B cell (primary cell): Measurements from ENCODE around the gene USP2. TPM values are rescaled to one million over a fixed set of nuclear protein-coding genes. Genes with fewer than 3 reads are reported as not detected.

Experiments used
- ATAC-seq: fragments of 200-7000 bp; cut with Tn5 transposase; one replicate; pipeline ENCODE4 v1.10.0; 2021; ENCODE audit warnings: low read depth, mild to moderate bottlenecking, moderate number of reproducible peaks, moderate library complexity
- CTCF ChIA-PET: fragments of 350-600 bp; sonication (Branson Sonifier 250); formaldehyde crosslinking; loops from one replicate; lab custom pipeline; 2021; ENCODE audit warnings: antibody characterized with exemption, inconsistent platforms; lab: Charles Lee
- POLR2A ChIA-PET: fragments of 350-600 bp; sonication (Branson Sonifier 250); formaldehyde crosslinking; loops from one replicate; lab custom pipeline; 2021; ENCODE audit warnings: antibody characterized with exemption; lab: Charles Lee
- DNase-seq: peaks from one replicate; pipeline ENCODE4 v3.0.0; 2013
- H2AFZ ChIP-seq: 2 replicates; pipeline ENCODE4 v1.6.1; 2012; ENCODE audit warnings: mild to moderate bottlenecking, low read depth, low read length; ENCODE audit not compliant: insufficient read depth, poor library complexity, severe bottlenecking
- H3K27ac ChIP-seq, 2 donors: 1 replicate in 1 of 2; 2 replicates in 1 of 2; pipeline ENCODE4 v1.5.1; 2012 to 2013; ENCODE audit warnings: low read length in 2 of 2, mild to moderate bottlenecking in 2 of 2, moderate library complexity in 1 of 2
- H3K27me3 ChIP-seq, 4 experiments: fragments of 200-600 bp in 1 of 4; sonication (generic) in 1 of 4; replicated peaks in 1 of 4; 1 replicate in 2 of 4; 2 replicates in 2 of 4; pipeline versions ENCODE4 v1.6.1 to v1.7.0; 2013 to 2016; ENCODE audit warnings: low read length in 3 of 4, mild to moderate bottlenecking in 2 of 4, mixed read lengths in 1 of 4, moderate library complexity in 1 of 4; ENCODE audit not compliant: insufficient read depth in 4 of 4, control insufficient read depth in 3 of 4; ENCODE audit errors: control extremely low read depth in 1 of 4
- H3K36me3 ChIP-seq, 2 experiments: replicated peaks in 1 of 2; 1 replicate in 1 of 2; 2 replicates in 1 of 2; pipeline versions ENCODE4 v1.6.1 to v1.7.1; 2013; ENCODE audit warnings: low read length in 1 of 2; ENCODE audit not compliant: insufficient read depth in 2 of 2, control insufficient read depth in 1 of 2; ENCODE audit errors: control extremely low read depth in 1 of 2, extremely low read depth in 1 of 2
- H3K4me1 ChIP-seq, 2 donors: fragments of 200-600 bp in 1 of 2; sonication (generic) in 1 of 2; 1 replicate in 1 of 2; 2 replicates in 1 of 2; pipeline versions ENCODE4 v1.5.1 to v1.6.1; 2013 to 2017; ENCODE audit warnings: low read length in 2 of 2; ENCODE audit not compliant: control insufficient read depth in 2 of 2, insufficient read depth in 2 of 2
- H3K4me2 ChIP-seq: replicated peaks from 2 replicates; pipeline ENCODE3; 2012; ENCODE audit warnings: mild to moderate bottlenecking, low read depth, low read length; ENCODE audit not compliant: poor library complexity, severe bottlenecking
- H3K4me3 ChIP-seq, 5 experiments: fragments of 200-600 bp in 1 of 5; sonication (generic) in 1 of 5; 1 replicate in 3 of 5; 2 replicates in 2 of 5; pipeline versions ENCODE4 v1.5.1 to v1.7.0; 2011 to 2016; ENCODE audit warnings: low read length in 4 of 5, mild to moderate bottlenecking in 4 of 5, low read depth in 2 of 5, control low read depth in 1 of 5, moderate library complexity in 1 of 5; ENCODE audit not compliant: insufficient read depth in 1 of 5; ENCODE audit errors: control extremely low read depth in 1 of 5, extremely low read depth in 1 of 5
- H3K79me2 ChIP-seq: fragments of 200-600 bp; sonication (generic); one replicate; pipeline ENCODE4 v1.6.0; 2016; ENCODE audit warnings: low read length; ENCODE audit not compliant: control insufficient read depth, insufficient read depth
- H3K9ac ChIP-seq: fragments of 200-600 bp; sonication (generic); 2 replicates; pipeline ENCODE4 v1.6.1; 2017; ENCODE audit warnings: mild to moderate bottlenecking, low read length, moderate library complexity
- H3K9me3 ChIP-seq, 3 donors: one replicate each; pipeline versions ENCODE4 v1.6.1 to v1.7.1; 2013; ENCODE audit warnings: low read length in 2 of 3; ENCODE audit not compliant: control insufficient read depth in 2 of 3, insufficient read depth in 1 of 3; ENCODE audit errors: control extremely low read depth in 1 of 3
- H4K20me1 ChIP-seq: 2 replicates; pipeline ENCODE4 v1.6.0; 2012; ENCODE audit warnings: mild to moderate bottlenecking, low read length; ENCODE audit not compliant: insufficient read depth, control insufficient read depth, poor library complexity, severe bottlenecking
- H3K27ac Mint-ChIP-seq: one replicate; pipeline ENCODE4 v1.8.0; 2021; ENCODE audit warnings: mixed read lengths
- H3K27me3 Mint-ChIP-seq: one replicate; pipeline ENCODE4 v1.8.0; 2021; ENCODE audit warnings: mixed read lengths
- H3K4me1 Mint-ChIP-seq: one replicate; pipeline ENCODE4 v1.8.0; 2021; ENCODE audit warnings: mixed read lengths
- H3K4me3 Mint-ChIP-seq: one replicate; pipeline ENCODE4 v1.8.0; 2021; ENCODE audit warnings: mixed read lengths
- H3K9me3 Mint-ChIP-seq: one replicate; pipeline ENCODE4 v1.8.0; 2022; ENCODE audit warnings: mixed read lengths; ENCODE audit not compliant: insufficient read depth
- EZH2 ChIP-seq: IDR thresholded peaks from 2 replicates; pipeline ENCODE4 v1.6.1; 2012; ENCODE audit warnings: borderline replicate concordance, low read depth, mild to moderate bottlenecking, moderate library complexity, low read length; ENCODE audit not compliant: insufficient read depth, poor library complexity, severe bottlenecking
- WGBS: methylation state at CpG from one replicate; pipeline ENCODE4 v1.1.5; 2013; ENCODE audit warnings: missing lambda C conversion rate; ENCODE audit not compliant: insufficient coverage; 5-methylcytosine and 5-hydroxymethylcytosine counted together
- intact Hi-C: fragments of 100-400 bp; cut with micrococcal nuclease; formaldehyde crosslinking; loops from one replicate; pipeline ENCODE4 v1.10.0; 2022
- polyA plus RNA-seq: library from polyadenylated mRNA; depleted of rRNA; stranded (reverse); fragments of >200 nt; gene quantifications from 2 replicates; pipeline ENCODE4 v1.2.3, GENCODE V29; 2012
- total RNA-seq, 2 donors: library from RNA; stranded (reverse); fragments of 120-200 nt in 1 of 2; gene quantifications; 1 replicate in 1 of 2; 2 replicates in 1 of 2; pipeline versions ENCODE4 v1.2.3 to v1.2.4, GENCODE V29; 2013 to 2022
- TF ChIP-seq, protein P1 (sequence below): fragments of 200-600 bp; IDR thresholded peaks from one replicate; pipeline ENCODE4 v1.8.0; 2022; ENCODE audit warnings: antibody characterized with exemption, mild to moderate bottlenecking

Gene USP2
- total and polyA plus RNA-seq, 2 donors (not counting 1 experiment from before 2014, with no cell fraction given): 0.09 TPM; not detected in 1

DNA sequence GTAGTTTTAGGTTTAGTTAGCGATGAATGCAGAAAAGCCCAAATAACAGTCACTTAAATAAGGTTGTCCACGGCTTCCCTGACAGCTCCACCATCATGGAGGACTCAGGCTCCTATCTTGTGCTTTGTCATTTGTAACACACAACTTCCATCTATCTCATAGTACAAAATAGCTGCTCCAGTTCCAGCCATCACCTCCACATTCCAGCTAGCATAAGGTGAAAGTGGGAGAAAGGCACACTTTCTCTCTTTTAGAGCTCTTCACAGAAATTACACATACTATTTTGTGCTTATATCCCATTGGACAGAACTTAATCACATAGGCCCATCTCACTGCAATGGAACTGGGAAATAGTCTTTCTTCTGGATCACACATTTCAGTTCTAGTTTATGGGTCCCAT lies 32.8 kb upstream of the USP2 start:
- CTCF ChIA-PET: no interaction called here
- DNase-seq: no peak
- H3K36me3 ChIP-seq: no peaks in the 10 kb centered on the region
- POLR2A ChIA-PET: no interaction called here
- Mint-ChIP-seq H3K9me3 (peaks cover 3% of the 10 kb centered on the region), H3K4me3 (no peak overlapping the region), H3K27ac (no peak overlapping the region), H3K4me1 (no peaks in the 10 kb centered on the region), H3K27me3 (peaks cover 26% of the 10 kb centered on the region)
- no peak overlapping the region for H3K4me2 ChIP-seq
- no peak overlapping the region for H3K4me3 ChIP-seq
- no peak overlapping the region for H3K27ac ChIP-seq
- no peak for TF ChIP-seq EZH2
- TF ChIP-seq, protein P1, sequence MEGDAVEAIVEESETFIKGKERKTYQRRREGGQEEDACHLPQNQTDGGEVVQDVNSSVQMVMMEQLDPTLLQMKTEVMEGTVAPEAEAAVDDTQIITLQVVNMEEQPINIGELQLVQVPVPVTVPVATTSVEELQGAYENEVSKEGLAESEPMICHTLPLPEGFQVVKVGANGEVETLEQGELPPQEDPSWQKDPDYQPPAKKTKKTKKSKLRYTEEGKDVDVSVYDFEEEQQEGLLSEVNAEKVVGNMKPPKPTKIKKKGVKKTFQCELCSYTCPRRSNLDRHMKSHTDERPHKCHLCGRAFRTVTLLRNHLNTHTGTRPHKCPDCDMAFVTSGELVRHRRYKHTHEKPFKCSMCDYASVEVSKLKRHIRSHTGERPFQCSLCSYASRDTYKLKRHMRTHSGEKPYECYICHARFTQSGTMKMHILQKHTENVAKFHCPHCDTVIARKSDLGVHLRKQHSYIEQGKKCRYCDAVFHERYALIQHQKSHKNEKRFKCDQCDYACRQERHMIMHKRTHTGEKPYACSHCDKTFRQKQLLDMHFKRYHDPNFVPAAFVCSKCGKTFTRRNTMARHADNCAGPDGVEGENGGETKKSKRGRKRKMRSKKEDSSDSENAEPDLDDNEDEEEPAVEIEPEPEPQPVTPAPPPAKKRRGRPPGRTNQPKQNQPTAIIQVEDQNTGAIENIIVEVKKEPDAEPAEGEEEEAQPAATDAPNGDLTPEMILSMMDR: no peak
- H3K79me2 ChIP-seq: no peaks in the 10 kb centered on the region
- H3K27me3 ChIP-seq: peaks cover 0 to 3% (median 0%) of the 10 kb centered on the region in 4 experiments
- no peak for ATAC-seq
- H3K9ac ChIP-seq: no peak overlapping the region
- H4K20me1 ChIP-seq: no peaks in the 10 kb centered on the region
- intact Hi-C loops: no loop called here
- WGBS: no CpG with 5 or more reads among the region's 2 CpGs
- H3K4me1 ChIP-seq: no peaks in the 10 kb centered on the region
- peaks cover 0 to 4% (median 0%) of the 10 kb centered on the region in 3 donors for H3K9me3 ChIP-seq
- H2AFZ ChIP-seq: no peak overlapping the region

DNA sequence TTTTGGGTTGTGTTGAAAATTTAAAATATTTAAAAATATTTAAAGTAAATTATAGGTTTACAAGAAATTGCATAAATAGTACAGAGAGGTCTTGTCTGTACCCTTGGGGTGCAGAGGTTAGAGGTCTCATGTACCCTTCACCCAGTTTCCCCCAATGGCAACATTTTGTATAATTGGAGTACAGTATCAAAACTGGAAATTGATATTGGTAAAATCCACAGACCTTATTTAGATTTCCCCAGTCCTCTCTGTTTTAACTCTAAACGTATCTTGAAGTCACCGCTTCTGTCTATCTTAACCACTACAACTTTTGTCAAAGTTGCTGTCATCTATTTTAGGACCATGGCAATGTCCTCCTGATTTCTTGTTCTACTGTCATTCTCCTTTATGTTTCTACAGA lies 30.6 kb upstream of the USP2 start:
- no peaks in the 10 kb centered on the region for H4K20me1 ChIP-seq
- peaks cover 15% of the 10 kb centered on the region for H3K27me3 Mint-ChIP-seq
- no peaks in the 10 kb centered on the region for H3K79me2 ChIP-seq
- POLR2A ChIA-PET: no interaction called here
- 82% methylated on average over 2 of the region's 2 CpGs for WGBS
- H3K4me1 ChIP-seq: no peaks in the 10 kb centered on the region
- H3K4me3 Mint-ChIP-seq: no peak overlapping the region
- TF ChIP-seq EZH2: no peak
- TF ChIP-seq, protein P1: no peak
- intact Hi-C loops: no loop called here
- peaks cover 3% of the 10 kb centered on the region for H3K9me3 Mint-ChIP-seq
- no peak for ATAC-seq
- DNase-seq: no peak
- H3K9ac ChIP-seq: no peak overlapping the region
- H3K4me3 ChIP-seq: no peak overlapping the region
- H3K4me2 ChIP-seq: no peak overlapping the region
- H3K4me1 Mint-ChIP-seq: no peaks in the 10 kb centered on the region
- H2AFZ ChIP-seq: no peak overlapping the region
- no peaks in the 10 kb centered on the region for H3K36me3 ChIP-seq
- H3K27ac Mint-ChIP-seq: no peak overlapping the region
- H3K27me3 ChIP-seq: no peaks in the 10 kb centered on the region
- H3K9me3 ChIP-seq: peaks cover 0 to 4% (median 0%) of the 10 kb centered on the region in 3 donors
- CTCF ChIA-PET: no interaction called here
- no peak overlapping the region for H3K27ac ChIP-seq
